Measurements from ENCODE around the gene CHAF1B. TPM values are rescaled to one million over a fixed set of nuclear protein-coding genes. Genes with fewer than 3 reads are reported as not detected.

CHAF1B gene
- total RNA-seq, 4 donors from 2014 or later: 0.37 to 2.0 (median 0.73) TPM

DNA sequence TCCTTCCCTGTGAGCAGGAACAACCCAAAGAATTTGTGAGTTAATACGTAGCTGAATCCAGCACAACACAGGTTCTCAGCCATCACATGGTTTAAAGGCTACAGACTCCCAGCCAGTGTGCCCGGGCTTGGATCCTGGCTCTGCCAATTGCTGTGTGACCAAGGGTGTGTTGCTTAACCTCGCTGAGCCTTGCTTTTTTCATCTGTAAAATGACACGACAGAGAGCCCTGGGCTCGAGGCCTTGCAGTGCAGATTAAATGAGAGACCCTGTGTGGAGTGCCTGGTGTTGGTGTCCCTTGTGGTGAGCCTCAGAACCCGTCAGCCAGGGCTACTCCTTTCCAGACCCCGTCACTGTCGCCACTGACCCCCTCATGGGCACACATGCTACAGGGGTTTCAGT is 39.4 kb downstream of the CHAF1B start:
- no peaks in the 10 kb centered on the region for H3K9me3 ChIP-seq
- in situ Hi-C loops (cut with MboI; ENCODE audit: low pct_ligation_motif_present in 1 of 4, low pct_unique_long_range_greater_than_20kb in 1 of 4, low sequenced_read_pairs in 3 of 4) (loop anchor here in 1 of 4 donors (25.0 kb wide), 1 partner anchor 163 kb away; no protein-coding TSS in a partner anchor), intact Hi-C loops (cut with DNase I; ENCODE audit: low total_unique reads) (no loop called here)
- TF ChIP-seq POLR2AphosphoS5 (IDR thresholded peaks at IDR 0.05): no peak
- no peak for TF ChIP-seq EP300 (IDR thresholded peaks at IDR 0.05; ENCODE audit: low read depth)
- no peak for TF ChIP-seq CTCF (IDR thresholded peaks at IDR 0.05)
- no peak for TF ChIP-seq POLR2A (IDR thresholded peaks at IDR 0.05)
- H3K4me3 ChIP-seq: no peak overlapping the region
- no peaks in the 10 kb centered on the region for H3K36me3 ChIP-seq
- DNase-seq: no peak
- WGBS, 2 donors (ENCODE audit: low coverage in 1 of 2): 93% methylated on average over 8 of the region's 8 CpGs; no CpG with 5 or more reads in 1 of the 2 donors
- no peak overlapping the region for H3K27ac ChIP-seq
- H3K4me1 ChIP-seq: peaks cover 0 to under 1% (median 0%) of the 10 kb centered on the region in 4 donors
- no peaks in the 10 kb centered on the region for H3K27me3 ChIP-seq

DNA sequence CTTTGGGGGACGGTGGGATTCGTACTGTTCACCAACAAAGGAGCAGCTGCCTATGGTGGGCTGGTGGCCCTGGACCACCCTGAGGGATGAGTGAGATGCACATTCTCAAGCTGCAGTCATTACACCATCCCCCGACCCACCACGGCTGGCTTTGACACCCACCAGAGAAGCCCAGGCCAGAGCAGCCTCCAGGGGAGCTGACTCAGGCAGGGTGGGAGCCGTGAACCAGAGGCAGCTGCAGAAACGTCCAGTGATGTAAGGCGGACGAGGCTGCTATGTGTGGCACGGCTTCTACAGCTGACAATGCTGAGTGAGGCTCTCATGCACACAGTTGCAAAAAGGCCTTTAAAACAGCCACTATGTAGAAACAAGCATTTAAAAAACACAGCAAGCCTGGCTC is 40.1 kb downstream of the CHAF1B start:
- 81% methylated on average over 7 of the region's 9 CpGs; no CpG with 5 or more reads in 1 of the 2 donors for WGBS, 2 donors (ENCODE audit: low coverage in 1 of 2)
- no peak overlapping the region for H3K4me3 ChIP-seq
- in situ Hi-C loops (cut with MboI; ENCODE audit: low pct_ligation_motif_present in 1 of 4, low pct_unique_long_range_greater_than_20kb in 1 of 4, low sequenced_read_pairs in 3 of 4) (no loop called here), intact Hi-C loops (cut with DNase I; ENCODE audit: low total_unique reads) (no loop called here)
- no peak overlapping the region for H3K27ac ChIP-seq
- no peak for DNase-seq
- H3K36me3 ChIP-seq: no peaks in the 10 kb centered on the region
- TF ChIP-seq POLR2AphosphoS5 (IDR thresholded peaks at IDR 0.05): no peak
- TF ChIP-seq POLR2A (IDR thresholded peaks at IDR 0.05): no peak
- no peak for TF ChIP-seq EP300 (IDR thresholded peaks at IDR 0.05; ENCODE audit: low read depth)
- no peak for TF ChIP-seq CTCF (IDR thresholded peaks at IDR 0.05)
- peaks cover 0 to 4% (median 0%) of the 10 kb centered on the region in 4 donors for H3K4me1 ChIP-seq
- no peaks in the 10 kb centered on the region for H3K27me3 ChIP-seq
- no peaks in the 10 kb centered on the region for H3K9me3 ChIP-seq

- peaks cover 0 to 4% (median 0%) of the 10 kb centered on the region in 4 donors for H3K4me1 ChIP-seq
- no peaks in the 10 kb centered on the region for H3K27me3 ChIP-seq
- H3K9me3 ChIP-seq: no peaks in the 10 kb centered on the region
- intact Hi-C loops (cut with DNase I; ENCODE audit: low total_unique reads) (no loop called here), in situ Hi-C loops (cut with MboI; ENCODE audit: low pct_ligation_motif_present in 1 of 4, low pct_unique_long_range_greater_than_20kb in 1 of 4, low sequenced_read_pairs in 3 of 4) (no loop called here)
- H3K36me3 ChIP-seq: no peaks in the 10 kb centered on the region
- WGBS, 2 donors (ENCODE audit: low coverage in 1 of 2): 80 to 96% methylated on average over 1 to 4 of the region's 4 CpGs
- H3K4me3 ChIP-seq: no peak overlapping the region
- H3K27ac ChIP-seq: no peak overlapping the region
- TF ChIP-seq POLR2A (IDR thresholded peaks at IDR 0.05) (no peak), POLR2AphosphoS5 (IDR thresholded peaks at IDR 0.05) (no peak)
- DNase-seq: no peak
These were observed 42.3 kb downstream of the CHAF1B start for GRCh38 chr21:36427502-36427901.

DNA sequence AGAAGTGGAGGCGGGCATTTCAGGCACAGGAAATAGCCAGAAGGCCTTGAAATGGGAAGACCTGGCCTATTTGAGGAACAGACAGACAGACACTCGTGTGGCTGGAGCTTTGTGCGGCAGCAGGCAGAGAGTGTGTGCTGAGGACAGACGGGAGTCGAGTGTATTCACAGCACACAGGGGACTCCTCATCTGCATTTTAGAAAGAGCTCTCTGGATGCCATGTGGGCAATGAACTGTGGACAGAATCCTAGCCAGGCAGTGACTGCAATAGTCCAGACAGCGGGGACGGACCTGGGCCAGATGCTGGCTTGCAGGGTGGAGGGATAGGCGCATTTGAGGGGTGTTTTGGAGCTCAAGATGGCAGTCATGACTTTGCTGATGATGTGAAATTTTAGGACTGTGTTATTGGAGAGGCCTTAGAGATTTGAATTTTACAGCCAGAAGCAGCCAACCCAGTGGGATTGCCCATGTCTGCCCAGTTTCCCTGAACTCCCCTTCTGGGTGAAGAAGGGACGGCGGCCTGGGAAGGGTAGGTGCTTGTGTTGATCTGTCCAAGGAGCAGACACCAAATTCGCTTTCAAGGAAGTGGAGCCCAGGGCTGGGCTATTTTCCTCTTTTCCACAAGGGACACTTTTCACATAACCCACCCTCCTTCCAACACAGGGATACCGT is 43.7 kb downstream of the CHAF1B start:
- Histone ChIP-seq H3K27me3 (no peaks in the 10 kb centered on the region), H3K4me3 (no peak overlapping the region), H3K36me3 (no peaks in the 10 kb centered on the region), H3K9me3 (no peaks in the 10 kb centered on the region), H3K27ac (no peak overlapping the region), H3K4me1 (peaks cover 0 to 4% (median 0%) of the 10 kb centered on the region in 4 donors)
- intact Hi-C loops (cut with DNase I; ENCODE audit: low total_unique reads) (no loop called here), in situ Hi-C loops (cut with MboI; ENCODE audit: low pct_ligation_motif_present in 1 of 4, low pct_unique_long_range_greater_than_20kb in 1 of 4, low sequenced_read_pairs in 3 of 4) (no loop called here)
- WGBS, 2 donors (ENCODE audit: low coverage in 1 of 2): 85 to 90% methylated on average over 6 to 12 of the region's 12 CpGs
- TF ChIP-seq CTCF (IDR thresholded peaks at IDR 0.05) (no peak), POLR2AphosphoS5 (IDR thresholded peaks at IDR 0.05) (no peak), POLR2A (IDR thresholded peaks at IDR 0.05) (no peak), EP300 (IDR thresholded peaks at IDR 0.05; ENCODE audit: low read depth) (no peak)
- no peak for DNase-seq

All from transverse colon (tissue), 4 donors.